NCI-H2107 (cell line): ENCODE results near the gene PHF12.
A peak's percentile ranks its signal among the peaks of the same experiment; 100 is the strongest.
"Not testable (repeated sequence)": the region's sequence is repeated elsewhere in the genome, so short reads cannot be mapped to it uniquely, and the experiment has no call there.

Experiments used
- DNase-seq: peaks from one replicate; lab custom pipeline; 2025; lab: John Stamatoyannopoulos, UW

The PHF12 gene

GRCh38 chr17:28901866-28902818 is 49.2 kb downstream of the PHF12 start:
- peak; percentile 54 for DNase-seq

- DNase-seq: no peak
These were observed 50.2 kb downstream of the PHF12 start for GRCh38 chr17:28900986-28901726.

GRCh38 chr17:28899212-28899815 is 52.0 kb downstream of the PHF12 start:
- no peak for DNase-seq

GRCh38 chr17:28898527-28898955 is 52.8 kb downstream of the PHF12 start:
- no peak for DNase-seq

GRCh38 chr17:28897769-28898526 is 53.4 kb downstream of the PHF12 start:
- no peak for DNase-seq

GRCh38 chr17:28896884-28897768 is 54.2 kb downstream of the PHF12 start, which contains the start of gene FLOT2:
Gene FLOT2 (minus strand): TSS chr17:28897733. CDS start chr17:28897574, 159 bp downstream.
- no peak for DNase-seq

GRCh38 chr17:28896491-28896883 is 54.8 kb downstream of the PHF12 start:
- no peak for DNase-seq

GRCh38 chr17:28895794-28896447 is 55.4 kb downstream of the PHF12 start:
- DNase-seq: no peak

GRCh38 chr17:28893248-28894183 is 57.8 kb downstream of the PHF12 start:
- not testable (repeated sequence) for DNase-seq

GRCh38 chr17:28892024-28892423 is 59.3 kb downstream of the PHF12 start:
- DNase-seq: no peak

- no peak for DNase-seq
These were observed 60.1 kb downstream of the PHF12 start for GRCh38 chr17:28891201-28891600.

GRCh38 chr17:28889996-28890395 is 61.3 kb downstream of the PHF12 start:
- no peak for DNase-seq

GRCh38 chr17:28888832-28889231 is 62.5 kb downstream of the PHF12 start:
- no peak for DNase-seq

- no peak for DNase-seq
These were observed 63.3 kb downstream of the PHF12 start for GRCh38 chr17:28887871-28888471.

GRCh38 chr17:28885951-28886350 is 65.4 kb downstream of the PHF12 start:
- DNase-seq: no peak

- no peak for DNase-seq
These were observed 66.0 kb downstream of the PHF12 start for GRCh38 chr17:28885363-28885762.

GRCh38 chr17:28883967-28884702 is 67.2 kb downstream of the PHF12 start:
- DNase-seq: no peak
